OCI-LY3 (cell line): Measurements from ENCODE around the gene ABCC8.

ENCODE experiments used
- EZH2phosphoT487 ChIP-seq: fragments of 200-600 bp; shearing (Covaris generic); IDR thresholded peaks from 2 replicates; pipeline ENCODE4 v1.6.1; 2018; ENCODE audit warnings: antibody characterized with exemption, mixed run types, low read depth
- TF ChIP-seq, protein P1 (sequence below): fragments of 200-600, 300-600 bp; sonication (generic); IDR thresholded peaks from 2 replicates; pipeline ENCODE4 v1.5.1; 2014; ENCODE audit warnings: antibody characterized with exemption, low read length, low read depth

GRCh38 chr11:17411418-17411817, 65.2 kb downstream of the ABCC8 start:
- TF ChIP-seq, protein P1, sequence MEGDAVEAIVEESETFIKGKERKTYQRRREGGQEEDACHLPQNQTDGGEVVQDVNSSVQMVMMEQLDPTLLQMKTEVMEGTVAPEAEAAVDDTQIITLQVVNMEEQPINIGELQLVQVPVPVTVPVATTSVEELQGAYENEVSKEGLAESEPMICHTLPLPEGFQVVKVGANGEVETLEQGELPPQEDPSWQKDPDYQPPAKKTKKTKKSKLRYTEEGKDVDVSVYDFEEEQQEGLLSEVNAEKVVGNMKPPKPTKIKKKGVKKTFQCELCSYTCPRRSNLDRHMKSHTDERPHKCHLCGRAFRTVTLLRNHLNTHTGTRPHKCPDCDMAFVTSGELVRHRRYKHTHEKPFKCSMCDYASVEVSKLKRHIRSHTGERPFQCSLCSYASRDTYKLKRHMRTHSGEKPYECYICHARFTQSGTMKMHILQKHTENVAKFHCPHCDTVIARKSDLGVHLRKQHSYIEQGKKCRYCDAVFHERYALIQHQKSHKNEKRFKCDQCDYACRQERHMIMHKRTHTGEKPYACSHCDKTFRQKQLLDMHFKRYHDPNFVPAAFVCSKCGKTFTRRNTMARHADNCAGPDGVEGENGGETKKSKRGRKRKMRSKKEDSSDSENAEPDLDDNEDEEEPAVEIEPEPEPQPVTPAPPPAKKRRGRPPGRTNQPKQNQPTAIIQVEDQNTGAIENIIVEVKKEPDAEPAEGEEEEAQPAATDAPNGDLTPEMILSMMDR: no peak
- TF ChIP-seq EZH2phosphoT487: no peak
